Measurements from ENCODE around the gene NEK6. TPM values are rescaled to one million over a fixed set of nuclear protein-coding genes. Genes with fewer than 3 reads are reported as not detected.

The NEK6 gene
- total RNA-seq, 1 experiment from 2014 or later, result 21.1 TPM

GRCh38 chr9:124216474-124217176 lies 41.1 kb upstream of the NEK6 start:
- BruUV-seq (replicated peaks), result no TSS peak
- H3K4me2 ChIP-seq (ENCODE audit: low read length), result no peak overlapping the region
- ATAC-seq (no peak), DNase-seq (no peak)
- H3K27ac ChIP-seq (ENCODE audit: low read length), result no peak overlapping the region
- no peaks in the 10 kb centered on the region for H3K9me3 ChIP-seq (ENCODE audit: low read length)
- no peaks in the 10 kb centered on the region for H3K9me2 ChIP-seq (replicated peaks; ENCODE audit: low read length)
- no peak overlapping the region for H3K4me3 ChIP-seq (ENCODE audit: low read length)
- H3K4me1 ChIP-seq (ENCODE audit: insufficient read depth, low read length), result peaks cover 61% of the 10 kb centered on the region
- no peaks in the 10 kb centered on the region for H3K27me3 ChIP-seq (ENCODE audit: low read length)
- H3K36me3 ChIP-seq (ENCODE audit: low read depth, low read length), result no peaks in the 10 kb centered on the region
- ChIA-PET CTCF (no interaction called here), POLR2A (ENCODE audit: unreplicated experiment) (no interaction called here)
- H3F3A ChIP-seq (ENCODE audit: low read length, unreplicated experiment), result peaks cover 7% of the 10 kb centered on the region
- no peak for TF ChIP-seq EZH2 (IDR thresholded peaks at IDR 0.05; ENCODE audit: low read length, unreplicated experiment)
- no peak for TF ChIP-seq CTCF (conservative IDR thresholded peaks at IDR 0.05; ENCODE audit: low read depth, low read length)
- no peak for TF ChIP-seq EZH2phosphoT487 (IDR thresholded peaks at IDR 0.05; ENCODE audit: borderline replicate concordance, low read length)
- H2AFZ ChIP-seq (ENCODE audit: low read length), result no peak overlapping the region
- no peaks in the 10 kb centered on the region for H4K20me1 ChIP-seq (ENCODE audit: low read length)
- H3K9ac ChIP-seq (ENCODE audit: low read length), result no peak overlapping the region
- intact Hi-C loops (cut with micrococcal nuclease), result no loop called here
- H3K79me2 ChIP-seq (ENCODE audit: low read length), result no peaks in the 10 kb centered on the region

DNA sequence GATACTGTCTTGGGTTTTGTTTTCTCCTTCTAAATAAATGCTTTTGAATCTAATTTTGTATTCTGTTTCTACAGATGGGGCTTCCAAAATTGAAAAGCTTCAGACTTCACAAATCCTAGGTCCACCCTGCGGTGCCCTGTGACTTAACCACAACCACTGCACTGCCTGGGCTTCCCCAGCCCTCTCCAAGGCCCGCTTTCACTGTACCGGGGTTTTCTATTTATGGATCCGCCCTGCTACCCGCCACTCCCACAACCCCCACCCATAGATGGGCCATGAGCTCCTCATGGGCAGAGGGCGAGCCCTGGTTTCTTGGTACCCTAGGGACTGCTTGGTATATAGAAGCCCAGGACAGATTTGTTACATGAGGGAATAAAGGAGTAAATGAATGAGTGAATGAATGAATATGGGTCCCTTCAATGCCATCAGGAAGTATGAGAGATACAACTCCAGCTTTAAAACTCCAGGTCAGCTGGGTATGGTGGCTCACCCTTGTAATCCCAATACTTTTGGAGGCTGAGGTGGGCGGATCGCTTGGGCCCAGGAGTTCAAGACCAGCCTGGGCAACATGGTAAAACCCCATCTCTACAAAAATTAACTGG lies 39.8 kb upstream of the NEK6 start:
- CTCF ChIA-PET, result interaction anchor here (0.6 kb wide), 1 partner anchor 139 kb away, joined by 3 read pairs; no protein-coding TSS in a partner anchor

More for the DNA sequence above, 39.8 kb upstream of the NEK6 start:
- no peaks in the 10 kb centered on the region for H3K9me3 ChIP-seq (ENCODE audit: low read length)
- H3K27me3 ChIP-seq (ENCODE audit: low read length), result no peaks in the 10 kb centered on the region
- peak overlapping the region; percentile 49; the same call in 1 of the 2 replicates for H3K27ac ChIP-seq (ENCODE audit: low read length)
- H3K36me3 ChIP-seq (ENCODE audit: low read depth, low read length), result no peaks in the 10 kb centered on the region
- POLR2A ChIA-PET (ENCODE audit: unreplicated experiment), result no interaction called here
- peak overlapping the region; percentile 66; the same call in 1 of the 2 replicates for H3K4me2 ChIP-seq (ENCODE audit: low read length)
- no peak overlapping the region for H2AFZ ChIP-seq (ENCODE audit: low read length)
- H4K20me1 ChIP-seq (ENCODE audit: low read length), result no peaks in the 10 kb centered on the region
- no peak for DNase-seq
- ATAC-seq, result no peak
- intact Hi-C loops (cut with micrococcal nuclease), result no loop called here
- no peaks in the 10 kb centered on the region for H3K79me2 ChIP-seq (ENCODE audit: low read length)
- H3K9ac ChIP-seq (ENCODE audit: low read length), result no peak overlapping the region
- no peaks in the 10 kb centered on the region for H3K9me2 ChIP-seq (replicated peaks; ENCODE audit: low read length)
- BruUV-seq (replicated peaks), result no TSS peak
- H3K4me1 ChIP-seq (ENCODE audit: insufficient read depth, low read length), result peaks cover 61% of the 10 kb centered on the region
- TF ChIP-seq EZH2 (IDR thresholded peaks at IDR 0.05; ENCODE audit: low read length, unreplicated experiment) (no peak), CTCF (conservative IDR thresholded peaks at IDR 0.05; ENCODE audit: low read depth, low read length) (no peak), EZH2phosphoT487 (IDR thresholded peaks at IDR 0.05; ENCODE audit: borderline replicate concordance, low read length) (no peak)
- peaks cover 8% of the 10 kb centered on the region for H3F3A ChIP-seq (ENCODE audit: low read length, unreplicated experiment)
- H3K4me3 ChIP-seq (ENCODE audit: low read length), result no peak overlapping the region
